ENCODE results near the gene ASIP. TPM values are rescaled to one million over a fixed set of nuclear protein-coding genes. Genes with fewer than 3 reads are reported as not detected.

The ASIP gene
- total and polyA plus RNA-seq, 2 of the 13 experiments (the other 11 are each of a cell fraction or from before 2014, with no cell fraction given), result not detected

DNA sequence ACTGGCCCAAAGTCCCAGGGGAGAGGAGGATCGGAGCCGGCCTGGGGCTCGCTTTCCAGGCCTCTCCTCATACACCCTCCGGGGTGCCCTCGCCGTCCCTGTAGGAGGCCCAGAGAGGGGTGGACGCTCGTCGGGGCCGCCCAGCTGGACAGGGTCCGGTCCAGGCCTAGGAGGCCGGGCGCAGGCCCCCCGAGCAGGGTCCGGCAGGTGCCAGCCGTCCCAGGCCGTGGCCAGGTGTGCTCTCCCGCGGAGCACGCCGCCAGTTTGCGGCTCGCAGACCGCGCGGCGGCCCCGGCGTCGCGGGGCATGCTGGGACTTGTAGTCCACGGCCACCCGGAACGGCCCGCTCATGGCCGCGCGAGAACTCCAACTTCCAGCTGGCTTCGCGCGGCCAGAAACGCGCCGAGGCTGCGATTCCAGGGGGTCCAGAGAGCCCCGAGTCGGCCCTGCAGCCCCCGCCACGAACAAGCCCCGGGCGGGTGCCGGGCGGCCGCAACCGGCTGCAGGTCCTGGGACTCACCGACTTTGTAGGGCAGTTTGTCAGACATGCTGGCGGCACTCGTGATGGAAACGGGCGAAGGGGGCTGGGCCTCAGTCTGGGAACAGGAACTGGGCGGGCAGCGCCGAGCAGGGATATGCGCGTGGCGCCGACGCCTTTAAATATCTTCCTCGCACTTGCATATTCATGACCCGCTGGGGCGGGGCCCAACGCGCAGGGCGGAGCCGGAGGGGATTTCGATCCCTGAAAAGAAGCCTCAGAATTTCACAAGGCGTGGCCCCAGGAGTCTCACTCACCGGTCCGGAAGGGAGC, 61.7 kb downstream of the ASIP start, which contains the start of gene AHCY (continued):
- TF ChIP-seq ZNF609 (CRISPR knock-in tag; IDR thresholded peaks at IDR 0.05; ENCODE audit: borderline replicate concordance) (no peak), ZNF317 (CRISPR knock-in tag; IDR thresholded peaks at IDR 0.05) (peak; percentile 84), ZNF432 (CRISPR knock-in tag; IDR thresholded peaks at IDR 0.05; ENCODE audit: borderline replicate concordance) (peak; percentile 87; the same call in 1 of the 2 replicates), SMARCC2 (IDR thresholded peaks at IDR 0.05) (no peak), SSRP1 (CRISPR knock-in tag; IDR thresholded peaks at IDR 0.05) (0 out of 2 replicates have a peak, but pooled peaks have one; percentile 28), ZIK1 (CRISPR knock-in tag; IDR thresholded peaks at IDR 0.05; ENCODE audit: borderline replicate concordance, low read depth) (peak; percentile 94), ZSCAN31 (CRISPR knock-in tag; IDR thresholded peaks at IDR 0.05; ENCODE audit: low read depth) (peak; percentile 91), ONECUT2 (CRISPR knock-in tag; IDR thresholded peaks at IDR 0.05) (0 out of 2 replicates have a peak, but pooled peaks have one; percentile 16), HNF4A (CRISPR knock-in tag; IDR thresholded peaks at IDR 0.05) (no peak; the same call in none of the 2 replicates), ELF4 (CRISPR knock-in tag; IDR thresholded peaks at IDR 0.05; ENCODE audit: borderline replicate concordance) (peak; percentile 95), GLI4 (CRISPR knock-in tag; IDR thresholded peaks at IDR 0.05; ENCODE audit: borderline replicate concordance) (peak; percentile 78; the same call in 1 of the 2 replicates), MATR3 (CRISPR knock-in tag; IDR thresholded peaks at IDR 0.05) (0 out of 2 replicates have a peak, but pooled peaks have one; percentile 19), CBX2 (IDR thresholded peaks at IDR 0.05; ENCODE audit: low read depth, low read length) (no peak), CBX2 (CRISPR knock-in tag; IDR thresholded peaks at IDR 0.05; ENCODE audit: low read depth) (0 out of 2 replicates have a peak, but pooled peaks have one; percentile 96), MIER2 (CRISPR knock-in tag; IDR thresholded peaks at IDR 0.05) (no peak), GZF1 (CRISPR knock-in tag; IDR thresholded peaks at IDR 0.05) (no peak), KDM1A (CRISPR knock-in tag; IDR thresholded peaks at IDR 0.05) (no peak)
- TF ChIP-seq, protein P1, sequence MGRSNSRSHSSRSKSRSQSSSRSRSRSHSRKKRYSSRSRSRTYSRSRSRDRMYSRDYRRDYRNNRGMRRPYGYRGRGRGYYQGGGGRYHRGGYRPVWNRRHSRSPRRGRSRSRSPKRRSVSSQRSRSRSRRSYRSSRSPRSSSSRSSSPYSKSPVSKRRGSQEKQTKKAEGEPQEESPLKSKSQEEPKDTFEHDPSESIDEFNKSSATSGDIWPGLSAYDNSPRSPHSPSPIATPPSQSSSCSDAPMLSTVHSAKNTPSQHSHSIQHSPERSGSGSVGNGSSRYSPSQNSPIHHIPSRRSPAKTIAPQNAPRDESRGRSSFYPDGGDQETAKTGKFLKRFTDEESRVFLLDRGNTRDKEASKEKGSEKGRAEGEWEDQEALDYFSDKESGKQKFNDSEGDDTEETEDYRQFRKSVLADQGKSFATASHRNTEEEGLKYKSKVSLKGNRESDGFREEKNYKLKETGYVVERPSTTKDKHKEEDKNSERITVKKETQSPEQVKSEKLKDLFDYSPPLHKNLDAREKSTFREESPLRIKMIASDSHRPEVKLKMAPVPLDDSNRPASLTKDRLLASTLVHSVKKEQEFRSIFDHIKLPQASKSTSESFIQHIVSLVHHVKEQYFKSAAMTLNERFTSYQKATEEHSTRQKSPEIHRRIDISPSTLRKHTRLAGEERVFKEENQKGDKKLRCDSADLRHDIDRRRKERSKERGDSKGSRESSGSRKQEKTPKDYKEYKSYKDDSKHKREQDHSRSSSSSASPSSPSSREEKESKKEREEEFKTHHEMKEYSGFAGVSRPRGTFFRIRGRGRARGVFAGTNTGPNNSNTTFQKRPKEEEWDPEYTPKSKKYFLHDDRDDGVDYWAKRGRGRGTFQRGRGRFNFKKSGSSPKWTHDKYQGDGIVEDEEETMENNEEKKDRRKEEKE (IDR thresholded peaks at IDR 0.05), result no peak
- TF ChIP-seq, protein P2, sequence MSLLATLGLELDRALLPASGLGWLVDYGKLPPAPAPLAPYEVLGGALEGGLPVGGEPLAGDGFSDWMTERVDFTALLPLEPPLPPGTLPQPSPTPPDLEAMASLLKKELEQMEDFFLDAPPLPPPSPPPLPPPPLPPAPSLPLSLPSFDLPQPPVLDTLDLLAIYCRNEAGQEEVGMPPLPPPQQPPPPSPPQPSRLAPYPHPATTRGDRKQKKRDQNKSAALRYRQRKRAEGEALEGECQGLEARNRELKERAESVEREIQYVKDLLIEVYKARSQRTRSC (CRISPR knock-in tag; IDR thresholded peaks at IDR 0.05; ENCODE audit: low read depth), result 0 out of 2 replicates have a peak, but pooled peaks have one; percentile 33

All from HepG2 (cell line).